ENCODE results near the gene MRPS11.
"Not testable (repeated sequence)": the region's sequence is repeated elsewhere in the genome, so short reads cannot be mapped to it uniquely, and the experiment has no call there.

MRPS11 gene

DNA sequence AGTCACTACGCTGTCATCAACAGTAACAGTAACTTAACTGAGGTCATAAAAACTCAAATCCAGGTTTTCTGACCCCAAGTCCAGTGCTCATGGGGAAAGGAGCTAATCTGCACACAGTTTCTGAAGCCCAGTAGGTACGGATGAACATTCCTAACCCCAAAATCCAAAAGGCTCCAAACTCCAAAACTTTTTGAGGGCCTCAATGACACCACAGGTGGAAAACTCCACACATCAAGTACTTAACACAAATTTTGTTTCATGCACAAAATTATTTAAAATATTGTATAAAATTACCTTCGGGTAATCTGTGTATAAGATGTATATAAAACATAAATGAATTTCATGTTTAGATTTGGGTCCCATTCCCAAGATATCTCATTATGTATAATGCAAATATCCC is 10.8 kb upstream of the MRPS11 start:
- no peak for DNase-seq

DNA sequence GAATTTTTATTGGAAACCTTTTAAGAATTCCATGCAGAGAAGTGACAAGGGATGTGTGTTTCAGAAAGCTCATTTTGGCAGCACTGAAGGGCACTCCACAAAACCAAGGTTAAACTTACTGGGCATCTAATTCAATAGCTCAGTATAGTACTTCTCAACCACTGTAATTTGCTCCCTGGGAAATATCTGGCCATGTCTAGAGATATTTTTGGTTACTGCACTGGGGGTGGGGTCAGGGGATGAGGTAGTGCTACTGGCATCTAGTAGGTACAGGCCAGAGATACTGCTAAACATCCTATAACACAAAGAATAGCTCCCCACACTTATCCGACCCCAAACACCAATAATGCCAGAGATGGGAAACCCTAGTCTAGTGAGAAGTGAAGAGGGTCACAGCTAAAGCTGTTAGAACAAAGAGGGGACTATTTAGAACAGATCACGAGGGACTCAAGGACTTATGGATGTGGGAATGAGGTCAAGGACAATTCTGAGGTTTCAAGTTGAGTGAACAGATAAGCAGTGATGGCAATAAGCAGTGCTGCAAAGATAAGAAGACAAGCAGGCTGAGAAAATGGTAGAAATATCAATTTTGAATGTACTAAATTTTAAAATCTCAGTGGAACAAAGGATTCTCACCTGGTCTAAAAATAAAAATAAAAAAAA is 3.5 kb upstream of the MRPS11 start:
- DNase-seq, result no peak

DNA sequence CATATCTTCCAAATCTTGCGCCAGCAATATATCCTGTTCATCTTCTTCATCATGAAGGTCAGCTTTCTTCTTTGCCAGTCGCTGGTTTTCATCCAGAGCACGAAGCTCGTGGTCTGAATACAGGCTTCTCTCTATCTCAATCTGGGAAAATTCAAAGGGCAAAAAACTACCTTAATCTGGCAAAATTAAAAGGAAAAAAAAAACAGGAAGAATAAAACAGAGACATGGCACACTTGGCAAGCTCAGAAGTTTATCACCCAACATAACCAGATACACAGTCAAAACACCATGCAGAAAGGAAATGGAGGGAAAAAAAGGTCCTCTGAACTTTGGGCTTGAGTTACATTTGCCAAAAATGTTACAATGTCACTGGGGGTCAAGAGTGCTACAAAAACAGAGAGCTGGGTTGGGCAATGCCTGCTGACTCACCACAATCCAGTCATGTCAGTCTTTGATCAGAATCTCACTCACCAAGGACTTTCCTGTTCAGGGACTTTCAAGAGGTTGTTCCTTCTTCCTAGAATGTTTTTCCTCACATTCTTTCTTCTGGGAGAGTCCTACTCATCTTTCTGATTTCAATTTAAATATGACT is 1.8 kb upstream of the MRPS11 start:
- DNase-seq, result no peak

DNA sequence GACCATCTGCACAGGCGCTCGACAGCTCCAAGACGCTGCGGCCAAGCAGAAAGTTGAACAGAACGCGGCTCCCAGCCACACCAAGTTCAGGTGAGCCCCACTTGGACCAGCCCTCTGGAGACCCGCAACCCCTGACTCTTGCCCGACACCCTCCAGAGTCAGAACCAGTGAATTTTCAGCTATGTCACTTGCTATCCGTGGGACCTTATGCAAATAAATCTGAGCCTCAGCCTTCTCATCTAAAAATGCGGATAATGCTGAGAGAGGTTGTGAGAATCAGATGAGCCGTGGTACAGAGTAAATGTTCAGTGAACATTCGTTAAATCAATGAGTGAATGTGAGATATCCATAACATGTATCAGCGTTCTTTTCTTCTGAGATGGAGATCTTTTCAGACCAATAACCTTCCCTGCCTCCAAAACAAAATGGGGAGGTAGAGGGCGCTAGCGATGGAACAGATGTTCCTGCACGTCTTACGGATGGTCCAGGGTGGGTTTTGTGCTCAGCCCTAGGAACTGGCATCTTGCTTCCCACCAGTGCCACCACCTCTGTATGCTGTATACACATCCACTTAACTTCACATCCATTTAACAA is 524 bp downstream of the MRPS11 start:
- DNase-seq, result peak in 1 of 2 experiments; percentile 52

DNA sequence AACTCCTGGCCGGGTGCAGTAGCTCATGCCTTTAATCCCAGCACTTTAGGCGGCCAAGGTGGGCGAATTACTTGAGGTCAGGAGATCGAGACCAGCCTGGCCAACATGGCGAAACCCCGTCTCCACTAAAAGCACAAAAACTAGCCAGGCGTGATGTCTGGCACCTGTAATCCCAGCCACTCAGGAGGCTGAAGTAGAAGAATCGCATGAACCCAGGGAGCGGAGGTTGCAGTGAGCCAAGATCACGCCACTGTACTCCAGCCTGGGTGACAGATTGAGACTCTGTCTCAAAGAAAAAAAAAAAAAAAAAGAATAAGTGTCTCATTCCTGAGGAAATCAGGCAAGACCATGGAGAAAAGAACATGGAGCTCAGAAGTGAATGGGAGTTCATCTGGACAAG is 1.2 kb downstream of the MRPS11 start:
- not testable (repeated sequence) for DNase-seq

DNA sequence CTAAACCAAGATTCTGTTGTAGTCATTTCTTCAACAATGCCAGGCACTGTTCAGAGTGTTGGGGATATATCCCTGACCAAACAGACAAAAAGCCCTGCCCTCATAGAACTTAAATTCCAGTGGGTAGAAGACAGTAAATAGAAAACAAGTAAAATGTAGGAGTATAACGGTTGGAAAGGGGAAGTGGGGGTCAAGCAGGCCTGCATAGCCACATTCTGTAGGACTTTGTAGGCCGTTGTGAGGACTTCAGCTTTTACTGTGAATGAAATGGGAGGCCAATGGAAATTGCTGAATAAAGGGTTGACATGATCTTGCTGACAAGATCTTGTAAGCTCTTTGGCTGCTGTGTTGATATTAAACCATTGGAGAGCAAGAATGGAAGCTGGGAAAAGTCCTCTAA is 1.8 kb downstream of the MRPS11 start:
- no peak for DNase-seq

DNA sequence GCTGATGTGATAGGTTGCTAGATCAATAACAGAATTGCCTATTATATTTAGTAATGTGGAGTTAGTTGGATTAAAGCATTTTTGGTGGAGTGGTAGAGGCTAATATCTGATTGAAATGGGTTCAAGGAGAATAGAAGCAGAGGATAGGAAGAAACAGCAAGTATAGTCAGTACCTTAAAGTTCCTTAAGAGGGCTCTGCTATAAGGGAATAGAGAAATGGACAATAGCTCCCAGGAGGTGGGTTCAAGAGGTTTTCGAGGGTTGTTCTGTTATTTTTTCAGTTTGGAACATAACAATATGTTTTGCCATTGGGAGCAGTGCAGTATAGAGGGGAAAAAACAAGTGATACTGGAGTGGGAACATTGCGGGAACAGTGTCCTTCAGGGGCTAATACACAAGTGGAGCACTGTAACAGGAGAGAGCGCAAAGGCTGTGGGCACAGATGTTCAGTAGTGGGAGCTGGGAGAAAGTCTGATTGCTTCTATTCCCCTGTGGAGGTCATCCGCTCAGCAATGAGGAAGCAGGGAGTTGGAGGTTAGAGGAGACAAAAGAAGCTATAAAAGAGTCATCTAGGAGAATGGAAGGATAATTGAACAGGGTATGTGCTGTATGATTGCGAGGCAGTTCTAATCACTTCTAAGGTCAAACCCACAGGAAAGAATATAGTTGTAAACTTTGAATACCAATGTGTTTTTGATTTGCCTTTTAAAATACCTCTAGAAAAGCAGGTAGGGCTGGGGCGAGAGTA is 3.3 kb downstream of the MRPS11 start:
- DNase-seq, result no peak

DNA sequence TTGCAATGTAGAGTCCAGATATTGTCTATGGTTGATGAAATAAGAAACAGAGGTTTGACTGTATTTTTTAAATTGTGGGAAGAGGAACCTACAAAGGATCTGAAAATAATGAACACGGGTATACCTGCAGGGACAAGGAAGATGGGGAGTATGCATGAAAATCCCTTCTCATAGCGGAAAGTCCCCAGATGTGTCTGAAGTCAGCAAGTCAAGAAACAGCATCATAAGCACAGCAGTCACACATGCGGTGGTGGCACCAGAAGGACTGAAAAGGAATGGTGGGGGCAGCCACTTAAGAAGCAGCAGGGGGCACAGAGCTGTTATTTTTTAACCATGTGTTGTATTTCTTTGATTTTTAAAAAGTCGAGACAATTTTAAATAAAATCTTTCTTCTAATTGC is 4.7 kb downstream of the MRPS11 start:
- no peak for DNase-seq

DNA sequence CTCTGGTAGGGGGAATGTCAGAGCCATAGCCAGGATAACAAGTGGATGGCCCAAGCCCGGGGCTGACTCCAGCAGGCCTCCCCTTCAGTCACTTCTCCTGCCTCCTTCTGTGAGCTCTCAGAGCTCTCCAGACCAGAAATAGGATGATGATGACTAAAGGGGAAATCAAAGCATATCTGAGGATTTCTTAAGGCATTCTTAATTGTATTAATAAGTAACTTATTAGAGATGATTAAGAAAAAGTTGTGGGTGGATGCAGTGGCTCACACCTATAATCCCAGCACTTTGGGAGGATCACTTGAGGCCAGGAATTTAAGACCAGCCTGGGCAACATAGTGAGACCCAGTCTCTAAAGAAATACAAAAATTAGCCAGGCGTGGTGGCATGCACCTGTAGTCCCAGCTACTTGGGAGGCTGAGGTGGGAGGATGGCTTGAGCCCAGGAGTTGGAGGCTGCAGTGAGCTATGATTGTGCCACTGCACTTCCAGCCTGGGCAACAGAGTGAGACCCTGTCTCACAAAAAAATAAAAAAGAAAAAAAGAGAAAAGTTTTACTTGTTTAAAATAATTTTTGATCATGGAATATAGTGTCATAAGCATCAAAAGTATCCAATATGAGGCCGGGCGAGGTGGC is 6.3 kb downstream of the MRPS11 start:
- DNase-seq, result not testable (repeated sequence)

DNA sequence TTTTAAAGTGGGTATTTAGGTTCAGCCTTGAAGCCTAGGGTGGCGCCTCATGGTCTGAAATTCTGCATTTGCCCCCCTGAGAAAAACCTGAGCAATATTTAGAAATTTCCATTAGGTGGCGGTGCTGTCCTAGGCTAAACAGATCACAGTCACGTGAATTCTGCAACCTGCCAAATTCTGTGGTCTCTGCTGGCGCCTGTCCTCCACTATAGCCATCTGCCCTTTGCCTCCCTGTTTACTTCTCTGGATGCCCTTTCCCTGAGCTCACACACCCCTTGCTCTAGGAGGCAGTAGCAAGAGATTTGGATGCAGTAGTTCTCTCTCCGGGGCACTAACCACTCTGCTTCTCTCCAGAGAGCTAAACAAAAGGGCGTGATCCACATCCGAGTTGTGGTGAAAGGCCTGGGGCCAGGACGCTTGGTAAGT is 9.1 kb downstream of the MRPS11 start:
- peak in 1 of 2 experiments; percentile 69 for DNase-seq

DNA sequence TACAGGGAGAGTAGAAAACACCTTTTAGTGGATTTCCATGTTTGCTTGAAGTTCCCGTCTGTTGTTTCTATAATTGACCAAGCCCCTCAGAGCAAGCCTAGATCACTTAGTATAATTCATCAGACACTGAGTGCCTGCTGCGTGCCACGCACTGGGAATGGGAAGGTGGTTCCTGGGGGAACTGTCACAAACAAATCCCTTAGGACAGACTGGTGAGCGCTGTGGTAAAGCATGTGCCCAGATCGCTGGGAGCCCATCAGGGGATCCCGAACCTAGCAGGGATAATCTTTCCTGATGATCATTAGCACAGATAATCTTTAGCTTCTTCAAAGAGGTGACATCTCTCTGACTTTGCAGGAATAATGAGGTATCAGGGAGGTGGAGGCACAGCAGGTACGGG is 9.6 kb downstream of the MRPS11 start:
- no peak for DNase-seq

DNA sequence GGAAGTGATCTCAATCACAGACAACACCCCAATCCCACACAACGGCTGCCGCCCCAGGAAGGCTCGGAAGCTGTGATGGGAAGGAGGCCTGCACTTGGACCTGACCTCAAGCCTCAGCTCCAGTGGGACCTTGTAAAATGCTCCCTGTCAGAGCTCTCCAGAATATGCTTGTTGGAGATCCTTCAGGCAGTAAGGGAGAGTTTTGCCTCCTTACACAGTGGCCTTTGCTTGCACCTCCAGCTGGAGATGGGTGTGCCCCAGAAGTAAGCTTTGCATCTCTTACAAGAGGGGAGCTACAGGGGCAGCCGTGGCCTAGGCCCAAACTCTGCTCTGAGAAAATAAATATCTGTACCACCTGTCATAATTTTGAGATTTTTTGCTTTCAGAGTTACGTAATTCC is 10.4 kb downstream of the MRPS11 start:
- no peak for DNase-seq

DNA sequence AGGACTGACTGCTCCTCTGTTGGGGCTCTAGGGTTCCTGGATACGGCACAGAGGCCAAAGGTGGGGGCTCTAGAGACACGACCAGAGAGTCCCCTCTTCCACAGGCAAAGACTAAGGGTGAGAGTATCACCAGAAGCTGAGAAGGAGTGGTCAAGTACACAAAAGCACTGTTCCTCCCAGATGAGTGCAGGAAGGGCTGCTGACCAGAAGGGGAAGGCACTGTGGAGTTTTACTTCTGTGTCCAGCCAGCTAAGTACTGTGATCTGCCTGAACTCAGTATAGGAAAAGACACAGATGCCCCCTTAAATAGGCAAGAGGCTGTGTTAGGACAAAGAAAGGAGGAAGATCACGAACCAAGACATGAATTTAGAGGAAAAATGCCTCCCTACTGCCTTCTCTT is 11.7 kb downstream of the MRPS11 start:
- DNase-seq, result no peak

DNA sequence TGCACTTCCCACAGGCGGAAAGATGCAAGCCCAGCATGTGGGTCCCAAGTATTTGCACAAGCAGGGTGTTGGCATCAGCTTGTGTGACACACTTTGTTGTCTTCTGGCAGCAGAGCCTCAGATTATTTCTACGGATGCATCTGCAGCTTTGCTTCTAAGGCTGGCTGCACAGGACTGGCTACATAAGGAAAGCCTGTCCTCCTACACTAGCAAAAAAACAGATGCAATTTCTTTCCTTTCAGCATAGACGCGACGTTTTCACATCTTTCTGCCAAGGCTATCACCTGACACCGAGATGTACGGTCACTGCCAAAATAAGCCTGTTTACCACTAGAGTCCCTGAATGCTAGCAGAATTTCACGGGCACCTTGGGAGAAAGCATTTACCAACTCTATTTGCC is 13.5 kb downstream of the MRPS11 start:
- no peak for DNase-seq

DNA sequence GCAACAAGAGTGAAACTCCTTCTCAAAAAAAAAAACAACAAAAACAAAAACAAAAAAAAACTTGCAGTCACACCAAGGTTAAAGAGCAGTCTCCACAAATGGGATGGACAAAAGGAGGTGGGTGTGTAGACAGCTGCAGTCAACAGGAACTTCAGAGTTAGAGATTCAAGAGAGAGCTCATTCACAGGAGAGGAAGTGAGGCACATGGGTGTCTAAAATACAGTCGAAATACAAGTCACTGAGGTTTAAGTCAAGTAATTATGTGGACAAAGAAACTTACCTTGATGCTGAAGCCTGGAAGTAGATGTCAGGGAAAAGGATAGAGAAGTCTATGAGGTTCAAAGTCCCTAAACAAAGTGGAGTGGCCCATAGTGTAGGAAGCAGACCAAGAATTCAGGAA is 14.8 kb downstream of the MRPS11 start:
- DNase-seq, result no peak

DNA sequence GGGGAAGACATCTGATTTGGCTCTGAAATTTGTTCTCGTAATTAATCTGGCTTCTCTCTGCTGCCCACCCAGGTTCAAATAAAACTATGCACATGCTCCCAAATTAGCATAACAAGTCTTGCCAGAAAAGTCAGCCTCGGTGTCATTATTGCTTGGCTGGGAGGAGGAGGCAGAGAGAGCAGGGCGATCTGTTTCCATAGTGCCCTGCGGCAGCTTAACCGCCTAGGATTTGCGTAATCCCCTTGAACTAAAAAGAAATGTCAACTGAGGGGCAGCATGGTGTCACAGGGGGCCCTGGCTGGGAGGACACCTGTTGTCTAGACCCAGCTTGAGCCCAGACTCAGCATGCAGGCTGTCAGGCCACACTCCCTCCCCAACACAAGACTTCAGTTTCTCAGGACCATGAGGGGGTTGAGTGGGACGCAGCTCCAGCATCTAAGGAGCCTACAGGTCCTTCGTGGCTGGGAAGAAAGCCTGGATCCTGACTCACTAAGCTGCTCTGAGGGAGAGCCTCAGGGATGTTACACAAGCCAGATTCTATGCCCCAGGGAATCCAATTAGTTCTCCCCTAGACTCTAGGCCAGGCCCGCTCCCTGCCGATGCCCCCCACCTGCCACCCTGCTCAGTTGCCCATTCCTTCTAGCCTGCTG is 17.3 kb downstream of the MRPS11 start:
- peak; percentile 79 to 86 for DNase-seq

DNA sequence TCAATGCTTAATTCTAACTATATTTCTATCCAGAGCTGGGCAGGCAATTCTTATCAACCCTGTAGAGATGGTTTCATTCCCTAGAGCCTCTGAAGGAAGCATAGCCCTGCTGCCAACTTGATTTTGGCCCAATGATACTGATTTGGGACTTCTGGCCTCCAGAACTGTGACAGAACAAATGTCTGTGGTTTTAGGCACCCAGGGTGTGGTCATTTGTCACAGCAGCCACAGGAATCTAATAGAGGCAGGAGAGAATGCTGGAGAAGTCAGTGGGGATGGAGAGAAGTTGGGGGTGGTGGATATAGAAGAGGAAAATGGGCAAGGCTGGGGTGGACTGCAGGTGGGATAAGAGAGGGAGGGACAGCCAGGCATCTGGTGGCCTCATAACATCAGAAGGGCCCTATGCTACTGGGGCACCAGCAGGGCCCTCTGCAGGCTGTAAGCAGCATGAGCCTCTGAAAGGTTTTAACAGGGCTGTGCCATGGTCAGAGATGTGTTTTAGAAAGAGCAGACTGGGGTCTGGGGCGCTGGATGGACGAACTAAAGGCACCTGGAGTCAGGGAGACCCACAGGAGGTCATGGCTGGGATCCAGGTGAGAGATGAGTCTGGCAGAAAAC is 19.8 kb downstream of the MRPS11 start:
- DNase-seq, result no peak

DNA sequence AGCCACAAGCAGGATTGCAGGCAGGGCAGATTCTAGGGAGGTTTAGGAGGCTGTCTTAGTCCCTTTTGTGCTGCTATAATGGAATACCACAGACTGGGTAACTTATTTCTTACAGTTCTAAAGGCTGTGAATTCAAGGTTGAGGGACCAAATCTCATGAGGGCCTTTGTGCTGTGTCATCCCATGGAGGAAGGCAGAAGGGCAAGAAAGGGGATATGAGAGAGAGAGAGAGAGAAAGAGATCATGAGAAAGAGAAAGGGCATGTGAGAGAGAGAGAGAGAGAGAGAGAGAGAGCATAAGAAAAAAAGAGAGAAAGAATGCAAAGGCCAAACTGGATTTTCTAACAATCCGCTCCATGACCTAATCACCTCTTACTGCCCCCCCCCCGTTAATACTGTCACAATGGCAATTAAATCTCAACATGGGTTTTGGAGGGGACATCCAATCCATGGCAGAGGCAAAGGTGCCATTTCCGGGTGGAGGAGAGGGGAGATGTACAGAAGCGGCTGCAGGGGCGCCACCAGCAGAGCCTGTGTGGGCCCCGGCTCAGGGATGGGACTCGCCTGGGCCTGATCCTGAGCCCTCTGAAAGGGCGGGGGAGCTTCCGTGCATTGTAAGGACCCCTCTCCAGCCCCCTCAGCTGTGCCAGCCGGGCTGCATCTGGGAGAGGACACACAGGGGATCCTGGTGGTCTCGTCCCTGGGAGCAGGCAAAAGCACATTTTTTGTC is 20.5 kb downstream of the MRPS11 start:
- DNase-seq, result no peak

DNA sequence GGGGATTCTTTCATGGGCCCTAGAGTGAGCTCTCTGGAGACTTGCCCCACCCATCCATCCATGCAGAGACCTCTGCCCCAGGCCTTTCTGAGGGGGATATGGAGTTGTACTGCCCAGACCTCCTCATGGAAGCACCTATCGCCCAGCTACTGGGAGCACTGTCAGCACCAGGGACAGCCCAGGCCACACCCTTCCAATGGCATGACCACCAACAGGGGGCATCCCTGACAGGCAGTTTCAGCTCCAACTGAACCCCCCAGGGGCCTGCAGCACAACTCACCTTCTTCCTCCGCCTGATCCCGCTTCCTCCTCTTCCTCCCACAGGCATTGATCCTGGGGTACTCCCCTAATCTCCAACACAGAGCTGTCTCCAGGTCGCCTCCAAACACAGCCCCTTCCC is 21.8 kb downstream of the MRPS11 start:
- DNase-seq, result no peak

DNA sequence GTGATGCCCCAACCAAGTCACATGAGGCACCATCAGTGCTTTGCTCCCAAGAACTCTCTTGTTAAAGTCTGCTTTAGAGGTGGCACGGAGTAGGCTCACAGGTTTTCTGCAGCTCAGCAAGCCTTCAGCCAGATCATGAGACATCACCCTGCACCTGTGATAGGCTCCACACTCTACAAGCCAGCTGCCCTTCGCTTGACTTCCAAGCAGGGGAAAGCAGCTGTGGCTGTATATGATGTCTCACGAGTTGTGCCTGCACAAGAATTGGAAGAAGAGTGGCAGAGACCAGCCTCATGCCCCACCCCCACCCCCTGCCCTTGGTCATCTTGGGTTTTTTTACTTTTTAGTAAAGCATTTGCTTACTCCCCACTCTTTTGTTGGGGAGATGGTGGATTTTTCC is 22.5 kb downstream of the MRPS11 start:
- DNase-seq, result no peak

DNA sequence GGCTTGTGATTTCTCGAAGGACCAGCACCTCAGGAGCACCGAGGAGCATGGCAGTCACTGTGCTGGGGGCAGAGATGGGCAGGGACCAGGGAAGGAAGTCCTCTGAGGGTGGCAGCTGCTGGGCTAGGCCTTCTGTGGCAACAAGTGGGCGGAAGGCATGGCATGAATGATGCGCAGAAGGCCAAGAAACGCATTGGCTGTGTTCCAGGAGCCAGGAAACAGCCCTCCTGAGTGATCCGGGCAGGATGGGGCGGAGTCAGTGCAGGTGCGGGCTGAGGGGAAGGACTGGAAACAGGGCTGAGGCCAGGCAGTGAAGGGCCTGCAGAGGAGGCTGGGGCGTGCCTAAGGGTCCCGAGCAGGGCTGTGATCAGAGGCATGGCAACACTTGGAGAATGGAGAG is 23.6 kb downstream of the MRPS11 start:
- no peak for DNase-seq

DNA sequence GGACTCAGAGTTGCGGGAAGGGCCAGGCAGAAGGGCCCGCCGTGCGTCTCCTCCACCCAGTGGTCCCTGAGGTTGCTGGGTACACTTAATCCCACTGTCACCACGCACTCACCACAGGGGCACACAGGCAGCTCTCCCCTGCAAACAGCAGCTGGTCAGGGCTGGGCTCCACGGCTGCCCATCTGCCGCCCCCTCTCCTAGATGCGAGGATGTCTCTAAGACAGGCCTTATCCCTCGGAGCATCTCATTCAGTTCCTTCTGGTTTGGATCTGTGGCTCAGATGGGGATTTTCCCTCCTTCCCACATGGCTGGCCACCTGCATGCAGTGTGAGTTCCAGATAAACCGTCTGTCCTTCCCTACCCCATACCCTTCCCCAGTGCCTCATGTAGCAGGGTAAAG is 26.3 kb downstream of the MRPS11 start:
- DNase-seq, result no peak

Data from NCI-H526 (cell line).